Brain microvascular endothelial cell (primary cell): ENCODE results near the gene ARHGAP9.
"Not testable (repeated sequence)": the region's sequence is repeated elsewhere in the genome, so short reads cannot be mapped to it uniquely, and the experiment has no call there.

Experiments used
- DNase-seq: peaks from one replicate; pipeline ENCODE4 v3.0.0-alpha.2; 2020
- H3K27ac ChIP-seq: fragments of 250-450 bp; sonication (Bioruptor Pico); 2 replicates; pipeline ENCODE4 v1.5.1; 2020; ENCODE audit warnings: mild to moderate bottlenecking, moderate library complexity
- H3K27me3 ChIP-seq: fragments of 250-450 bp; sonication (Bioruptor Pico); replicated peaks from 2 replicates; pipeline ENCODE4 v1.5.1; 2020; ENCODE audit warnings: mild to moderate bottlenecking
- H3K36me3 ChIP-seq: fragments of 250-450 bp; sonication (Bioruptor Pico); replicated peaks from 2 replicates; pipeline ENCODE4 v1.5.1; 2020; ENCODE audit warnings: mild to moderate bottlenecking
- H3K4me3 ChIP-seq: 2 replicates; pipeline ENCODE4 v1.5.1; 2011; ENCODE audit warnings: low read depth, mild to moderate bottlenecking, control low read depth, low read length, moderate library complexity
- CTCF ChIP-seq: IDR thresholded peaks from 2 replicates; pipeline ENCODE4 v1.5.1; 2011; ENCODE audit warnings: low read depth, mild to moderate bottlenecking, moderate library complexity, low read length, control low read depth, inconsistent platforms; ENCODE audit errors: missing control alignments
- in situ Hi-C: cut with HindIII; loops from 2 replicates; pipeline ENCODE4 v1.10.0; 2017; ENCODE audit warnings: low sequenced_read_pairs, low pct_ligation_motif_present

Gene ARHGAP9

GRCh38 chr12:57518176-57518919 lies 38.7 kb upstream of the ARHGAP9 start:
- no peak for TF ChIP-seq CTCF
- no peak for DNase-seq
- in situ Hi-C loops: no loop called here
- H3K4me3 ChIP-seq: peak overlapping the region; percentile 80
- peaks cover 47% of the 10 kb centered on the region for H3K36me3 ChIP-seq
- no peak overlapping the region for H3K27ac ChIP-seq
- no peaks in the 10 kb centered on the region for H3K27me3 ChIP-seq

- H3K36me3 ChIP-seq: peaks cover 53% of the 10 kb centered on the region
- H3K27ac ChIP-seq, H3K27me3 ChIP-seq, in situ Hi-C loops, H3K4me3 ChIP-seq, DNase-seq: not testable (repeated sequence)
Measured at GRCh38 chr12:57517718-57518117, 38.1 kb upstream of the ARHGAP9 start.

- Histone ChIP-seq H3K4me3 (no peak overlapping the region), H3K27ac (no peak overlapping the region), H3K36me3 (peaks cover 56% of the 10 kb centered on the region), H3K27me3 (no peaks in the 10 kb centered on the region)
- no peak for TF ChIP-seq CTCF
- DNase-seq: peak; percentile 7
- in situ Hi-C loops: no loop called here
Measured at GRCh38 chr12:57517187-57517586, 37.5 kb upstream of the ARHGAP9 start.

GRCh38 chr12:57516617-57517153 lies 37.0 kb upstream of the ARHGAP9 start:
- no peak for TF ChIP-seq CTCF
- Histone ChIP-seq H3K36me3 (peaks cover 61% of the 10 kb centered on the region), H3K4me3 (no peak overlapping the region), H3K27me3 (no peaks in the 10 kb centered on the region), H3K27ac (no peak overlapping the region)
- in situ Hi-C loops: no loop called here
- no peak for DNase-seq

- no peak for DNase-seq
- TF ChIP-seq CTCF: no peak
- Histone ChIP-seq H3K4me3 (no peak overlapping the region), H3K36me3 (peaks cover 68% of the 10 kb centered on the region), H3K27me3 (no peaks in the 10 kb centered on the region), H3K27ac (no peak overlapping the region)
- in situ Hi-C loops: no loop called here
Measured at GRCh38 chr12:57515934-57516541, 36.4 kb upstream of the ARHGAP9 start.

- TF ChIP-seq CTCF: no peak
- in situ Hi-C loops: no loop called here
- no peak overlapping the region for H3K27ac ChIP-seq
- H3K27me3 ChIP-seq: no peaks in the 10 kb centered on the region
- H3K36me3 ChIP-seq: peaks cover 72% of the 10 kb centered on the region
- no peak overlapping the region for H3K4me3 ChIP-seq
- no peak for DNase-seq
Measured at GRCh38 chr12:57515408-57515933, 35.8 kb upstream of the ARHGAP9 start.
